GM18517 (cell line): Measurements from ENCODE around the gene KLHL25.
A peak's percentile ranks its signal among the peaks of the same experiment; 100 is the strongest.

ENCODE experiments used
- ATAC-seq: cut with Tn5 transposase; IDR thresholded peaks from one replicate; pipeline ENCODE4 v1.9.1; 2021; ENCODE audit warnings: mild to moderate bottlenecking, moderate library complexity; ENCODE audit not compliant: unreplicated experiment

The KLHL25 gene

GRCh38 chr15:85718981-85719380 is 75.7 kb downstream of the KLHL25 start:
- no peak for ATAC-seq

GRCh38 chr15:85718271-85718971 is 76.3 kb downstream of the KLHL25 start:
- peak; percentile 64 for ATAC-seq

GRCh38 chr15:85717212-85717611 is 77.5 kb downstream of the KLHL25 start:
- no peak for ATAC-seq

GRCh38 chr15:85716261-85716660 is 78.5 kb downstream of the KLHL25 start:
- no peak for ATAC-seq

GRCh38 chr15:85711580-85712192 is 83.0 kb downstream of the KLHL25 start:
- ATAC-seq: no peak

- peak; percentile 74 for ATAC-seq
These were observed 84.3 kb downstream of the KLHL25 start for GRCh38 chr15:85710340-85710842.
